Measurements from ENCODE around the gene EIF4B. TPM values are rescaled to one million over a fixed set of nuclear protein-coding genes. Genes with fewer than 3 reads are reported as not detected.
"Not testable (repeated sequence)": the region's sequence is repeated elsewhere in the genome, so short reads cannot be mapped to it uniquely, and the experiment has no call there.

The EIF4B gene
- polyA plus RNA-seq, 3 donors, result 463 to 529 (median 471) TPM

GRCh38 chr12:52984136-52984535 lies 22.1 kb upstream of the EIF4B start:
- no peak for DNase-seq

GRCh38 chr12:52988898-52989297 lies 17.4 kb upstream of the EIF4B start:
- no peak for DNase-seq

GRCh38 chr12:52990206-52990605 lies 16.1 kb upstream of the EIF4B start:
- no peak for DNase-seq

- DNase-seq, result not testable (repeated sequence)
Observed at GRCh38 chr12:52992240-52992639, 14.0 kb upstream of the EIF4B start.

GRCh38 chr12:52992699-52993557 lies 13.3 kb upstream of the EIF4B start:
- no peak for DNase-seq

GRCh38 chr12:52993558-52993869 lies 12.7 kb upstream of the EIF4B start:
- no peak for DNase-seq

- no peak for DNase-seq
Observed at GRCh38 chr12:53004178-53004577, 2.1 kb upstream of the EIF4B start.

- no peak for DNase-seq
Observed at GRCh38 chr12:53004582-53004981, 1.7 kb upstream of the EIF4B start.

- no peak for DNase-seq
Observed at GRCh38 chr12:53005215-53005985, 856 bp upstream of the EIF4B start.

- DNase-seq, result peak; percentile 62
Observed at GRCh38 chr12:53006810-53007309, 604 bp downstream of the EIF4B start.

GRCh38 chr12:53007343-53007742 lies 1.1 kb downstream of the EIF4B start:
- no peak for DNase-seq

- DNase-seq, result not testable (repeated sequence)
Observed at GRCh38 chr12:53008760-53009159, 2.5 kb downstream of the EIF4B start.

- DNase-seq, result no peak
Observed at GRCh38 chr12:53010955-53011354, 4.7 kb downstream of the EIF4B start.

- no peak for DNase-seq
Observed at GRCh38 chr12:53011889-53012288, 5.6 kb downstream of the EIF4B start.

- no peak for DNase-seq
Observed at GRCh38 chr12:53012928-53013327, 6.7 kb downstream of the EIF4B start.

GRCh38 chr12:53014709-53015108 lies 8.5 kb downstream of the EIF4B start:
- no peak for DNase-seq

- no peak for DNase-seq
Observed at GRCh38 chr12:53025250-53025649, 19.0 kb downstream of the EIF4B start.

GRCh38 chr12:53027014-53027413 lies 20.8 kb downstream of the EIF4B start:
- DNase-seq, result not testable (repeated sequence)

GRCh38 chr12:53031616-53032015 lies 25.4 kb downstream of the EIF4B start:
- no peak for DNase-seq

- not testable (repeated sequence) for DNase-seq
Observed at GRCh38 chr12:53033832-53034231, 27.6 kb downstream of the EIF4B start.

GRCh38 chr12:53034459-53034858 lies 28.2 kb downstream of the EIF4B start:
- DNase-seq, result no peak

GRCh38 chr12:53036802-53037201 lies 30.5 kb downstream of the EIF4B start:
- DNase-seq, result no peak

- no peak for DNase-seq
Observed at GRCh38 chr12:53039851-53040250, 33.6 kb downstream of the EIF4B start.
